KOPT-K1 (cell line): ENCODE results near the gene NRG2.

ENCODE experiments used
- H3K27ac ChIP-seq: fragments of 200-600 bp; sonication (generic); 2 replicates; pipeline ENCODE4 v1.5.1; 2016; ENCODE audit warnings: antibody characterized with exemption, mild to moderate bottlenecking, low read depth, low read length; ENCODE audit not compliant: poor library complexity, severe bottlenecking
- H3K36me3 ChIP-seq: fragments of 200-600 bp; sonication (generic); 2 replicates; pipeline ENCODE4 v1.5.1; 2017; ENCODE audit warnings: antibody characterized with exemption, mild to moderate bottlenecking, low read length, moderate library complexity; ENCODE audit not compliant: insufficient read depth
- H3K9me3 ChIP-seq: fragments of 200-600 bp; sonication (generic); 2 replicates; pipeline ENCODE4 v1.5.1; 2017; ENCODE audit warnings: antibody characterized with exemption, low read length, mild to moderate bottlenecking; ENCODE audit not compliant: insufficient read depth, poor library complexity, severe bottlenecking

NRG2 gene

DNA sequence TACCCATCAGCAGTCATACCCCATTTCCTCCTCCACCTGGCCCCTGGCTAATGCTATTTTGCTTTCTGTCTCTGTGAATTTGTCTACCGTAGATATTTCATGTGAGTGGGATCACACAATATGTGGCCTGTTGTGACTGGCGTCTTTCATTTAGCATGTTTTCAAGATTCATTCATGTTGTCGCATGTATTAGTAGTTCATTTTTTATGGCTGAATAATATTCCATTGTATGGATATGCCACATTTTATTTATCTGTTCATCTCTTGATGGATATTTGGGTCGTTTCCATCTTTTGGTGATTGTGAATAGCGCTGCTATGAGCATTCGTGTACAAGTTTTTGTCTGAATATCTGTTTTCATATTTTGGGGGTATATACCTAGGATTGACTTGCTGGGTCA is 213.6 kb downstream of the NRG2 start:
- Histone ChIP-seq H3K36me3 (no peaks in the 10 kb centered on the region), H3K27ac (no peak overlapping the region), H3K9me3 (no peaks in the 10 kb centered on the region)

GRCh38 chr5:139828207-139828895 is 214.7 kb downstream of the NRG2 start:
- Histone ChIP-seq H3K9me3 (no peaks in the 10 kb centered on the region), H3K27ac (no peak overlapping the region), H3K36me3 (no peaks in the 10 kb centered on the region)

DNA sequence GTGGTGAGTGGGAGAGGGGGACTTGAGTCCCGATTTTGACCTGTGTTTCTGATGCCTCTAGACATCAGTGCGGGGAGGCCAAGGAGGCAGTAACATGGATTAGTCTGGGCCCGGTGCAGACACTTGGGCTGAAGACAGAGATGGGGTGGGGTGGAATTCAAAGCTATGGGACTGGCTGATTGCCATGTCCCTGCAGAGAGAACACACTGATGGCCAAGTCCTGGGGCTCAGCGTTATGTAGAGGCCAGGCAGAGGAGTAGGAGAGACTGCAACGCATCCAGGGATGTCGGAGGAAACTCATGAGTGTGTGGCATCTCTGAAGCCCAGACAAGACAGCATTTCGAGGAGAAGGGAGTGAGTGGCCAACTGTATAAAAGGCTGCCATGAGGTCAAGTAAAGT is 217.4 kb downstream of the NRG2 start:
- H3K27ac ChIP-seq, result no peak overlapping the region
- no peaks in the 10 kb centered on the region for H3K36me3 ChIP-seq
- H3K9me3 ChIP-seq, result no peaks in the 10 kb centered on the region

GRCh38 chr5:139823757-139824355 is 219.2 kb downstream of the NRG2 start:
- H3K36me3 ChIP-seq, result no peaks in the 10 kb centered on the region
- peaks cover 6% of the 10 kb centered on the region for H3K9me3 ChIP-seq
- no peak overlapping the region for H3K27ac ChIP-seq

- no peak overlapping the region for H3K27ac ChIP-seq
- H3K9me3 ChIP-seq, result peaks cover 12% of the 10 kb centered on the region
Observed at GRCh38 chr5:139822553-139823425, 220.3 kb downstream of the NRG2 start.

DNA sequence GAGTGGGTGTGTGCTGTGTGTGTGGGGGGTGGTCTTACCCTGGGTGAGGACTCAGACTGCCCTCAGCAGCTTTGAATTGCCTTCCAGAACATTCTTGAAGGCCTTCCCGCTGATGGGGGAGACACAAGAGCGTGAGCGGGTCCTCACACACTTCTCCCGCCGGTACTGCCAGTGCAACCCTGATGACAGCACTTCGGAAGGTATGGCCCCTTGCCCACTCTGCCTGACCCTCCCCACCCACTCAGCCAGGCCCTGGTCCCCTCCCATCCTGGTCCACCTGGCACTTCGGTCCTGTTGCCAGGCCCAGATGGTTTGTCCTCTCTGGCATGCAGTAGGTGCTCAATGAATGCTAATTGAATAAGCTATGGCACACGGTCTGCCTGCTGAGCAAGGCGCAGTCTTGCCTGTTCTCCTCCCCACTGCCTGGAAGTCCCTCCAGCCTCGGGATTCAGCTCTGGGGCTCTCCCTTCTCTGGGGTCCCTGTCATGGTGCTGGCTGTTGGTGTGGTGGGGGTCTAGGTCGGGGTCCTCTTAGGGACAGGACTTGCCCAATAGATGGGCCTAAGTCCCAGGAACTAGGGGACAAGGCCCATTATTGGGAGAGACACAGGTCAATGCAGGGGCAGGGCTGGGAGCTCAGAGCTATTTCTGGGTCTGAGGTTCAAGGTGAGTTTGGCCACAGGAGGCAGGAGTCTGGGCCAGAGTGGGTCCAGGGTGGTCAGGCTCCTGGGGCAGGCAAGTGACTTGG is 221.1 kb downstream of the NRG2 start:
- no peak overlapping the region for H3K27ac ChIP-seq
- no peaks in the 10 kb centered on the region for H3K36me3 ChIP-seq
- peaks cover 12% of the 10 kb centered on the region for H3K9me3 ChIP-seq

More at GRCh38 chr5:139822553-139823425, 220.3 kb downstream of the NRG2 start:
- no peaks in the 10 kb centered on the region for H3K36me3 ChIP-seq

DNA sequence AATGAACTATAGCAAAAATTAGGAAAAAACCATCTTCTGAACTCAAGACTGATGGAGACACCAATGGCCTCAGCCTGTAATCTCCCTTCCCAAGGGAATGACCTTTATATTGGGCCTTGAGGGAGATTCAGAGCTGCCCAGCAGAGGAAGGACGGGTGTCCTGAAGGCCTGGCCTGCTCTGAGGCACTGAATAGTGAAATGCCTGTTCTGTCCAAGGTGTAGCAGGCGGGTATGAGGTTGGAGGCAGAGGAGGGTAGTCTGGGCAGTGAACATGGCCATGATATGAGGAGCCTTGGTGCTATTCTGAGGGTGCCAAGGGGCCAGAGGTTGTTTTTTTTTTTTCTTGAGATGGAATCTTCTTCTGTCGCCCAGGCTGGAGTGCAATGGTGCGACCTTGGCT is 222.5 kb downstream of the NRG2 start:
- H3K9me3 ChIP-seq, result peaks cover 12% of the 10 kb centered on the region
- no peaks in the 10 kb centered on the region for H3K36me3 ChIP-seq
- no peak overlapping the region for H3K27ac ChIP-seq

DNA sequence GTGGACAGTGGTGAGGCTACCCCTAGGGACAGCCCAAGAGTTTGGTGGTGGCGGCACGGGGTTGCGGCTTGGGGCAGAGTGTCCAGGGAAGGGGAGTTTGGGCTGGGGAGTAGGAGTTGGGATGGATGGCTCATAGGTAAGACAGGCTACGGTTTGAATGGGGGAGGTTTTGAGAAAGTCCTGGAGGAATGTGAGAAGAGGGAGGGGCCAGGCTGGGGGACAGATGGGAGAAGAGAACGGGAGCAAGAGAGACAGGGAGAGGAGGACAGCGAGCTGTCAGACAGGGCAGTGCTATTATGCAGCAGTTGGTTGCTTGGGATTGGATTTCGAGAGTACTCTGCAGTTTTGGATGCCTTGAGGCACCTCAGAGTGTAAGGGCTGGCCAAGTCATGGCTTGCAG is 223.0 kb downstream of the NRG2 start:
- Histone ChIP-seq H3K36me3 (no peaks in the 10 kb centered on the region), H3K27ac (no peak overlapping the region), H3K9me3 (peaks cover 12% of the 10 kb centered on the region)

- no peak overlapping the region for H3K27ac ChIP-seq
- peaks cover 12% of the 10 kb centered on the region for H3K9me3 ChIP-seq
- H3K36me3 ChIP-seq, result no peaks in the 10 kb centered on the region
Observed at GRCh38 chr5:139817970-139818369, 225.1 kb downstream of the NRG2 start.

DNA sequence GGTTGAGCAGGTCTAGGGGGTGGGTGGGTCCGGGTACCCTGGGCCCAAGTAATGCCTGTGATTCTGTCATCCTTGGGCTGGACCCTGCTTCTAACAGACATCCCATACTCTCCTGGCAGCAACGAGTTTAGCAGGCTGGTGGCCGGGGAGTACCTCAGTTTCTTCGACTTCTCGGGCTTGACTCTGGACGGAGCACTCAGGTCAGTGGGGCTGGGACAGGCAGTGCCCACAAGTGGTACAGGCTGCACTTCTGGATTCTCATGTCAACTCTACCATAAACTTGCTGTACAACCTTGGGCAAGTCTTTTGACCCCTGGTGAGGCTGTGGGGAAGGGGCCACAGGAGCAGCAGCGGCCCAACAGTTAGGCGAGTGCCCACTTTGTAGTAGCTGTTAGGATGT is 225.7 kb downstream of the NRG2 start:
- Histone ChIP-seq H3K36me3 (no peaks in the 10 kb centered on the region), H3K27ac (no peak overlapping the region), H3K9me3 (peaks cover 12% of the 10 kb centered on the region)

GRCh38 chr5:139816566-139816965 is 226.5 kb downstream of the NRG2 start:
- Histone ChIP-seq H3K27ac (no peak overlapping the region), H3K9me3 (peaks cover 12% of the 10 kb centered on the region), H3K36me3 (no peaks in the 10 kb centered on the region)

- Histone ChIP-seq H3K9me3 (peaks cover 12% of the 10 kb centered on the region), H3K27ac (no peak overlapping the region), H3K36me3 (no peaks in the 10 kb centered on the region)
Observed at GRCh38 chr5:139814704-139815280, 228.3 kb downstream of the NRG2 start.

DNA sequence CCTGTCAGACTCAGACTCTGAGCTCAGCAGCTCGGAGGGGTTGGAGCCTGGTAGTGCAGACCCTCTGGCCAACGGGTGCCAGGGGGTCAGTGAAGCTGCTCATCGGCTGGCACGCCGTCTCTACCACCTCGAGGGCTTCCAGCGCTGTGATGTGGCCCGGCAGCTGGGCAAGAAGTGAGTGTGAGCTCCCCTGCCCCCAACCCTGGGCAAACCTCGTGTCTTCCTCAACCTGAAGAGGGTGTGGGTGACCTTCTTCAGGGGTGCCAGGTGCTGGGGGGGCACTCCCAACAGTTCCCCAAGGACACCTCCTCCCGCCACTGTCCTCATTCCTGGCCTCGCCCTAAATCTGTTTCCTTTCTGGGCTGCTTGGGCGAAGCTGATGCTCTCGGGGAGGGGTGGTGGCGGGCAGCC is 228.9 kb downstream of the NRG2 start:
- no peaks in the 10 kb centered on the region for H3K36me3 ChIP-seq
- no peak overlapping the region for H3K27ac ChIP-seq
- H3K9me3 ChIP-seq, result peaks cover 9% of the 10 kb centered on the region

GRCh38 chr5:139812836-139813805 is 230.0 kb downstream of the NRG2 start:
- H3K27ac ChIP-seq, result no peak overlapping the region
- H3K36me3 ChIP-seq, result no peaks in the 10 kb centered on the region

More at GRCh38 chr5:139812836-139813805, 230.0 kb downstream of the NRG2 start:
- no peaks in the 10 kb centered on the region for H3K9me3 ChIP-seq
